GM21619 (cell line): ENCODE data around the gene CORO2A.
"Not testable (repeated sequence)": the region's sequence is repeated elsewhere in the genome, so short reads cannot be mapped to it uniquely, and the experiment has no call there.

Experiments used
- ATAC-seq: cut with Tn5 transposase; IDR thresholded peaks from one replicate; pipeline ENCODE4 v1.9.1; 2021; ENCODE audit not compliant: unreplicated experiment

The CORO2A gene

GRCh38 chr9:98144076-98144475, 48.4 kb downstream of the CORO2A start:
- ATAC-seq, result no peak

- ATAC-seq, result no peak
Measured at GRCh38 chr9:98142925-98143481, 49.4 kb downstream of the CORO2A start.

GRCh38 chr9:98142182-98142907, 50.1 kb downstream of the CORO2A start:
- ATAC-seq, result no peak

- no peak for ATAC-seq
Measured at GRCh38 chr9:98140503-98140902, 51.9 kb downstream of the CORO2A start.

GRCh38 chr9:98136489-98136888, 55.9 kb downstream of the CORO2A start:
- no peak for ATAC-seq

- no peak for ATAC-seq
Measured at GRCh38 chr9:98135938-98136337, 56.5 kb downstream of the CORO2A start.

- ATAC-seq, result no peak
Measured at GRCh38 chr9:98135558-98135934, 56.9 kb downstream of the CORO2A start.

GRCh38 chr9:98134702-98135557, 57.5 kb downstream of the CORO2A start:
- ATAC-seq, result no peak

- no peak for ATAC-seq
Measured at GRCh38 chr9:98132806-98133631, 59.4 kb downstream of the CORO2A start.

- no peak for ATAC-seq
Measured at GRCh38 chr9:98132158-98132557, 60.3 kb downstream of the CORO2A start.

- no peak for ATAC-seq
Measured at GRCh38 chr9:98130576-98131228, 61.7 kb downstream of the CORO2A start.

GRCh38 chr9:98130060-98130459, 62.4 kb downstream of the CORO2A start:
- not testable (repeated sequence) for ATAC-seq

GRCh38 chr9:98129451-98129881, 63.0 kb downstream of the CORO2A start:
- peak; percentile 84 for ATAC-seq

- ATAC-seq, result no peak
Measured at GRCh38 chr9:98128316-98128715, 64.1 kb downstream of the CORO2A start.

GRCh38 chr9:98127226-98127625, 65.2 kb downstream of the CORO2A start:
- no peak for ATAC-seq

GRCh38 chr9:98124637-98125426, 67.6 kb downstream of the CORO2A start:
- ATAC-seq, result no peak

- not testable (repeated sequence) for ATAC-seq
Measured at GRCh38 chr9:98124091-98124490, 68.3 kb downstream of the CORO2A start.

GRCh38 chr9:98121058-98121457, 71.4 kb downstream of the CORO2A start:
- ATAC-seq, result no peak

- ATAC-seq, result no peak
Measured at GRCh38 chr9:98120476-98120875, 72.0 kb downstream of the CORO2A start.
